GM18517 (cell line): ENCODE measurements around the gene CYSLTR2.
"Not testable (repeated sequence)": the region's sequence is repeated elsewhere in the genome, so short reads cannot be mapped to it uniquely, and the experiment has no call there.

Source experiments
- ATAC-seq: cut with Tn5 transposase; IDR thresholded peaks from one replicate; pipeline ENCODE4 v1.9.1; 2021; ENCODE audit warnings: mild to moderate bottlenecking, moderate library complexity; ENCODE audit not compliant: unreplicated experiment

Gene CYSLTR2

DNA sequence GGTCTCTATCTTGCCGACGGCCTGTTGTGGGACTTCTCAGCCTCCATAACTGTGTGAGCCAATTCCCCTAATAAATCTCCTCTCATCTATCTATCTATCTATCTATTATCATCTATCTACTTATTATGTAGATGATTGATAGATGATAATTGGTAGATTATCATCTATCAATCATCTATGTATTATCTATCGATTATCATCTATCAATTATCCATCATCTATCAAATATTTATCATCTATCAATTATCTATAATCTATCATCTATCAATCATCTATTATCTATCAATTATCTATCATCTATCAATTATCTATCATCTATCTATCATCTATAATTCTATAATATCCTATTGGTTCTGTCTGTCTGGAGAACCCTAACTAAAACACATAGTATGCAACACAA, 33.5 kb downstream of the CYSLTR2 start:
- ATAC-seq, result no peak

GRCh38 chr13:48693998-48694397, 40.3 kb downstream of the CYSLTR2 start:
- ATAC-seq, result no peak

DNA sequence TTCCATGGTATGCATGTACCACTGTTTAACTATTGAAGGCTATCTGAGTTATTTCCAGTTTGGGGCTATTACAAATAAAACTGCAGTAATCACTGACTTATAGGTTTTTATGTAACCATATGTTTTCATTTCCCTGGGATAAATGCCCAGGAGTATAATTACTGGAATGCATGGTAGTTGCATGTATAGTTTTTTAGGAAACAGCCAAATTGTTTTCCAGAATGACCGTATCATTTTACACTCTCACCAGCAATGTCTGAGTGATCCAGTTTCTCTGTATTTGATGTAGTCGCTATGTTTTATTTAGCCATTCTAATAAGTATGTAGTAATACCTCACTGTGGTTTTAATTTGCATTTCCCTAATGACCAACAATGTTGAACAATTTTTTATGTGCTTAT, 42.0 kb downstream of the CYSLTR2 start:
- no peak for ATAC-seq

DNA sequence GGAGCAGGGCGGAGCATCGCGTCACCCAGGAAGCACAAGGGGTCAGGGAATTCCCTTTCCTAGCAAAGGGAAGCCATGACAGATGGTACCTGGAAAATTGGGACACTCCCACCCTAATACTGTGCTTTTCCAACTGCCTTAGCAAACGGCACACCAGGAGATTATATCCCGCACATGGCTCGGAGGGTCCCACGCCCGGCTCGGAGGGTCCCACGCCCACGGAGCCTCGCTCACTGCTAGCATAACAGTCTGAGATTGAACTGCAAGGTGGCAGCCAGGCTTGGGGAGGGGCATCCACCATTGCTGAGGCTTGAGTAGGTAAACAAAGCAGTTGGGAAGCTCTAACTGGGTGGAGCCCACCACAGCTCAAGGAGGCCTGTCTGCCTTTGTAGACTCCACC, 42.9 kb downstream of the CYSLTR2 start:
- not testable (repeated sequence) for ATAC-seq

GRCh38 chr13:48707405-48707804, 53.7 kb downstream of the CYSLTR2 start:
- no peak for ATAC-seq

- no peak for ATAC-seq
Measured at GRCh38 chr13:48708764-48709163, 55.0 kb downstream of the CYSLTR2 start.

DNA sequence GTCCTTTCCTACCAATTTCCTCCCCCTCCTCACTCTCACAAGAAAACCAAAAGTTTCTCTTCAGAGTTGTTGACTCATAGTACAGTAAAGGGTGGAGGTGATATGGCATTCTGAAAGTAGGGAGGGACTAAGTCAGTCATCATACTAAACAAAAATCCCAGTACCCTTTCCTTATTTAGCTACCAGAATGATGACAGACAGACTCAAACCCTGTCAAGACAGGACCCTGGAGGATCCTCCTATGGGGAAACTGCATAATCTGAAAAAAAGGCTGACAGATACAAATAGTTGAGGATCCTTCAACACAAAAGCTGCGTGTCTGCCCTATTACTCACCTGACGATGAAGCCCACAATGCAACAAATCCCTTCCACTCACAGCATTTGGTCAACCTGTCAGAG, 55.5 kb downstream of the CYSLTR2 start:
- no peak for ATAC-seq

DNA sequence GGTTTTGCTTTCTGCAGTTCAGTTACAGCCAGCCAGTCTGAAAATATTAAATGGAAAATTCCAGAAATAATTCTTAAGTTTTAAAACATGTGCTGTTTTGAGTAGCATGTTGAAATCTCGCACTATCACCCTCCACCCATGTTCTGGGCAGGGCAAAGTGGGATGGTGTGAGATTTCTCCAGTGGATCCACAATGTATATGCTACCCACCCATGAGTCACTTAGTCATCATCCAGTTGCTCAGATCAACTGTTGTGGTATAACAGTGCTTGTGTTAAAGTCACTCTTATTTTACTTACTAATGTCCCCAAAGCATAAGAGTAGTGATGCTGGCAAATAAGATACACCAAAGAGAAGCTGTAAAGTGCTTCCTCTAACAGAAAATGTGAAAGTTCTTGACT, 56.4 kb downstream of the CYSLTR2 start:
- no peak for ATAC-seq

DNA sequence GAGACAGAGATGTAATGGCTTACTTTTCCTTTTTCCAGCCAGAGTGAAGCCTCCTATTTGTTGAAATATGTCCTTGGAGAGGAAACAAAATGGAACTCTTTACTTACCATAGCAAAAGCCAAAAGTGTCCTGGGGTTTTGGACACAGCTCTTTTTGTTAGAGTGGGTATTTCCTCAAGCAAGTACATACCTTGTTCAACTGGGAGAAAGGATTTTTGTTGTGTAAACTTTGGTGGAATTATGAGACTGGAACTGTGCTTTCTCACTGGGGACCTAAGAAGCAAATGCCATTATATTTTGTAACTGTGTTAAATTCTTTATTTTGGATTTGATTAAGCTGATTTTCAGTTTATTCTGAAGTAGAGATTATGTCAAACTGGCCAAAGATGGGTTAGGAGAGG, 58.4 kb downstream of the CYSLTR2 start:
- ATAC-seq, result no peak

- ATAC-seq, result no peak
Measured at GRCh38 chr13:48715977-48716376, 62.2 kb downstream of the CYSLTR2 start.

GRCh38 chr13:48720621-48721020, 66.9 kb downstream of the CYSLTR2 start:
- no peak for ATAC-seq

GRCh38 chr13:48723168-48723567, 69.4 kb downstream of the CYSLTR2 start:
- ATAC-seq, result no peak

DNA sequence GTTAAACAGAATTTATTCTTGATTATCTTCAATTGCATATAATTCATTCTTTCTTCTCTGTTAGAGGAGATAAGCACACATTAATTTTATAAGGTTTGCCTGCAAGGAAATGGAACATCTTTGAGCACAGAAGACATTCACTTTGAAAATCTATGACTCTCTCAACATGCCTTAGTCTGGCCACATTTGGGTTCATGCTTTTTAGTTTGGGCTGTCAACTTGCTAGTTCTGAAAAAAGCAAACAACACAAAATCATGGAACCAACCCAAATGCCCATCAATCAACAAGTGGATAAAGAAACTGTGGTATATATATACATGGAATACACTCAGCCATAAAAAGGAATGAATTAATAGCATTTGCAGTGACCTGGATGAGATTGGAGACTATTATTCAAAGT, 71.5 kb downstream of the CYSLTR2 start:
- ATAC-seq, result no peak

DNA sequence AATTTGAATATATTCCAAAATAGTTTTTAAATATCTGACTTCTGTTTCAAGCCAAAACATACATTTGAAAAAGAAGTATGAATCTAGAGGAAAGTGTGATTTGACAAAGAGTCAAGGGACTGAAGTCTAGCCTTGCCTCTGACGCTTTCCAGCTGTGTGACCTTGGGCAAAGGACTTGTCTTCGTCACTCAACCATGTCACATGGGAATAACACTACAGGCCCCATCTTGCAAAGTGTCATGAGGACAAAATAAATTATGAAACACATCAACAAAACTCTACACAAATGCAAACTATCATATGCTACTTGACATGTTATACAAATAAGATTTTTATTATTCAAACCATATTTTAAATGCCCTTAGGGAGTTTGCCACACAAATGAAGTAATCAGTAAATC, 73.0 kb downstream of the CYSLTR2 start:
- no peak for ATAC-seq

GRCh38 chr13:48727241-48728011, 73.7 kb downstream of the CYSLTR2 start:
- no peak for ATAC-seq

DNA sequence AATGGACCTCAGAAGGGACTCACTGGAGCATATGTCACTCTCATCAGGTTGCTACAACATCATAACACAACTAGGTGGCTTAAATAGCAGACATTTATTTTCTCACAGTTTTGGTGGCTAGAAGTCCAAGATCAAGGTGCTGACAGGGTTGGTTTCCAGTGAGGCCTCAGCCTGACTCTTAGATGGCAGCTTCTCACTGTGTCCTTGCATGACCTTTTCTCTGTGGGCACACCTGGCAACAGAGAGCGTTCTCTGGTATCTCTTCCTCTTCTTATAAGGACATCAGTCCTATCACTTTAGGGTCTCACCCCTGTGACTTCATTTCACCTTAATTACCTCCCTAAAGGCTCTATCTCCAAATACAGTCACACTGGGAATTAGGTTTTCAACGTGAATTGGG, 74.5 kb downstream of the CYSLTR2 start:
- ATAC-seq, result no peak

DNA sequence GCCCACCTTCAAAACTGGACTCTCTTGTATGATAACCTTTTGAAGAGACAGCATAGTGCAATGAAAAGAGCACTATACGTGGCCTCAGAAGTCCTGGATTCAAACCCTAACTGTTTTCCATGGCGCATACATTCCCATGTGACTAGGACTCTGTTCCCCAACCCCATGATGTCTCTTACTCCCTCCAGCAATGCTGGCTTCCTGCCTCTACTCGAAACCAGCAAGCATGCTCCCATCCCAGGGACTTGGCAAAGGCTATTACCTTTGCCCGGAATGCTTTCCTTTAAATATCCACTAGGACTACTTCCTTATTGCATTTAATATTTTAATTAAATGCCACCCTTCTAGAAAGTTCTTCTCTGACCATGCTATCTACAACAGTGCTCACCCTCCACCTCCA, 75.1 kb downstream of the CYSLTR2 start:
- ATAC-seq, result no peak

GRCh38 chr13:48729856-48730255, 76.1 kb downstream of the CYSLTR2 start:
- no peak for ATAC-seq

- ATAC-seq, result no peak
Measured at GRCh38 chr13:48731001-48731658, 77.4 kb downstream of the CYSLTR2 start.

- ATAC-seq, result no peak
Measured at GRCh38 chr13:48731957-48732569, 78.3 kb downstream of the CYSLTR2 start.

- ATAC-seq, result no peak
Measured at GRCh38 chr13:48733739-48734335, 80.1 kb downstream of the CYSLTR2 start.

DNA sequence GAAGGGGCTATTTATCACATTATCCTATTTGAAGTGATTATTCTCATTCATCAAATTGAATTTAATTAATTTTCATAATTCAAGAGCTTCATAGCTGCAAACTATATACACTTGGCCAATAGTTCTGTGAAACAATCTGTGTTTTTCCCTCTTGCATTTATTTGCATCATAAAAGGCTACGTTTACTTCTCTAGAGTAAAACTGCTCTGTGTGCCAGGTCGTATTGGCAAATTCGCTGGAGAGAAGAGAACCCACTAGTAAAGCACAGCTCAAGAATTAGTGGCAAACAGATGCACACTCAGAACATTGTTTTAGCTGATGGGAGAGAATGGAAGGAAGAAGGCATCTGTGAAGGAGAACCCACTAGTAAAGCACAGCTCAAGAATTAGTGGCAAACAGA, 81.8 kb downstream of the CYSLTR2 start:
- ATAC-seq, result no peak
